ENCODE measurements around the gene SIGLEC11.
A peak's percentile ranks its signal among the peaks of the same experiment; 100 is the strongest.
"Not testable (repeated sequence)": the region's sequence is repeated elsewhere in the genome, so short reads cannot be mapped to it uniquely, and the experiment has no call there.

Gene SIGLEC11

GRCh38 chr19:49931293-49932040, 29.5 kb downstream of the SIGLEC11 start:
- in situ Hi-C loops (cut with MboI; ENCODE audit: low pct_unique_long_range_greater_than_20kb, low sequenced_read_pairs): no loop called here

GRCh38 chr19:49930483-49931011, 30.4 kb downstream of the SIGLEC11 start:
- no peak for DNase-seq
- in situ Hi-C loops (cut with MboI; ENCODE audit: low pct_unique_long_range_greater_than_20kb, low sequenced_read_pairs): no loop called here

More at GRCh38 chr19:49931293-49932040, 29.5 kb downstream of the SIGLEC11 start:
- no peak for DNase-seq

- DNase-seq: peak; percentile 96
- in situ Hi-C loops (cut with MboI; ENCODE audit: low pct_unique_long_range_greater_than_20kb, low sequenced_read_pairs): no loop called here
These were observed 31.1 kb downstream of the SIGLEC11 start for GRCh38 chr19:49929611-49930482.

GRCh38 chr19:49929121-49929610, 31.8 kb downstream of the SIGLEC11 start, which contains the start of the genes ATF5 and NUP62:
ATF5 (plus strand) TSS chr19:49929205; CDS start chr19:49930851, 1,646 bp downstream.
NUP62 (minus strand) TSS chr19:49929504; CDS start chr19:49909807, 19,697 bp downstream.
- in situ Hi-C loops (cut with MboI; ENCODE audit: low pct_unique_long_range_greater_than_20kb, low sequenced_read_pairs): no loop called here

GRCh38 chr19:49927526-49928264, 33.3 kb downstream of the SIGLEC11 start:
- in situ Hi-C loops (cut with MboI; ENCODE audit: low pct_unique_long_range_greater_than_20kb, low sequenced_read_pairs): no loop called here
- no peak for DNase-seq

More at GRCh38 chr19:49929121-49929610, 31.8 kb downstream of the SIGLEC11 start, which contains the start of the genes ATF5 and NUP62:
- peak; percentile 88 for DNase-seq

GRCh38 chr19:49926515-49926914, 34.5 kb downstream of the SIGLEC11 start:
- DNase-seq: no peak
- in situ Hi-C loops (cut with MboI; ENCODE audit: low pct_unique_long_range_greater_than_20kb, low sequenced_read_pairs): no loop called here

GRCh38 chr19:49925486-49925885, 35.5 kb downstream of the SIGLEC11 start:
- DNase-seq: no peak

GRCh38 chr19:49924881-49925210, 36.1 kb downstream of the SIGLEC11 start:
- DNase-seq; in situ Hi-C loops (cut with MboI; ENCODE audit: low pct_unique_long_range_greater_than_20kb, low sequenced_read_pairs): not testable (repeated sequence)

More at GRCh38 chr19:49925486-49925885, 35.5 kb downstream of the SIGLEC11 start:
- in situ Hi-C loops (cut with MboI; ENCODE audit: low pct_unique_long_range_greater_than_20kb, low sequenced_read_pairs): no loop called here

- in situ Hi-C loops (cut with MboI; ENCODE audit: low pct_unique_long_range_greater_than_20kb, low sequenced_read_pairs): no loop called here
- DNase-seq: no peak
These were observed 36.7 kb downstream of the SIGLEC11 start for GRCh38 chr19:49924004-49924880.

GRCh38 chr19:49923055-49924003, 37.6 kb downstream of the SIGLEC11 start:
- no peak for DNase-seq
- in situ Hi-C loops (cut with MboI; ENCODE audit: low pct_unique_long_range_greater_than_20kb, low sequenced_read_pairs): no loop called here

GRCh38 chr19:49921871-49922795, 38.8 kb downstream of the SIGLEC11 start:
- in situ Hi-C loops (cut with MboI; ENCODE audit: low pct_unique_long_range_greater_than_20kb, low sequenced_read_pairs): no loop called here
- no peak for DNase-seq

GRCh38 chr19:49920624-49921363, 40.2 kb downstream of the SIGLEC11 start:
- DNase-seq: no peak

GRCh38 chr19:49918089-49918488, 42.9 kb downstream of the SIGLEC11 start:
- no peak for DNase-seq
- in situ Hi-C loops (cut with MboI; ENCODE audit: low pct_unique_long_range_greater_than_20kb, low sequenced_read_pairs): no loop called here

More at GRCh38 chr19:49920624-49921363, 40.2 kb downstream of the SIGLEC11 start:
- in situ Hi-C loops (cut with MboI; ENCODE audit: low pct_unique_long_range_greater_than_20kb, low sequenced_read_pairs): no loop called here

GRCh38 chr19:49916839-49917733, 43.9 kb downstream of the SIGLEC11 start:
- peak; percentile 40 for DNase-seq
- in situ Hi-C loops (cut with MboI; ENCODE audit: low pct_unique_long_range_greater_than_20kb, low sequenced_read_pairs): no loop called here

Measured in KBM-7 (cell line).